Measurements from ENCODE around the gene CYB5RL.
"Not testable (repeated sequence)": the region's sequence is repeated elsewhere in the genome, so short reads cannot be mapped to it uniquely, and the experiment has no call there.

The CYB5RL gene

DNA sequence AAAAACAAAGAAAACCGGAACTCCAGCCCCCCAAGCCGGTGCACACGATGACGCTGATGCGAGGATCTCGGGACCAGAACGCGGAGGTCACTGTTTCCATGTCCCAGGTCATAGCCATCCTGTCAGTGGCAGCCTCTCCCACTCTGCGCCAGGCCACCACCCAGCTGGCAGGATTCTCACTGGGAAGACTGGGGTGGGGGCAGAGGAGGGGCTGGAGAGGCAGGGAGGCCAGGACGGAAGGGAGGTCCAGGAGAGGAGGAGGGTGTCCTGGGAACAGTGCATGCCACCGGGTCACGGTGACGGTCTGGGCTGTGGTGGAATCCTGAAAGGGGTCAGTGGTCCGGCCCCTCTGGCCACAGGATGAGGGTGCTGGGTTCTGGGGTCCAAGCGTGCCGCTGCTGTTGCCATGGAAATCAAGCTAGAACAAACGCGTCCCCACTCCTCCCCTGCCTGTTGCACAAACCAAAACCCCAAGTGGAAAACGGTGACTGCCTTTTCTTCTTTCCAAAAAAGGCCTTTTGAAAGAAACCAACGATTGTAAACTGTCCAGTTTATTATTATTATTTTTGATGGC is 26.2 kb upstream of the CYB5RL start:
- DNase-seq, result no peak

DNA sequence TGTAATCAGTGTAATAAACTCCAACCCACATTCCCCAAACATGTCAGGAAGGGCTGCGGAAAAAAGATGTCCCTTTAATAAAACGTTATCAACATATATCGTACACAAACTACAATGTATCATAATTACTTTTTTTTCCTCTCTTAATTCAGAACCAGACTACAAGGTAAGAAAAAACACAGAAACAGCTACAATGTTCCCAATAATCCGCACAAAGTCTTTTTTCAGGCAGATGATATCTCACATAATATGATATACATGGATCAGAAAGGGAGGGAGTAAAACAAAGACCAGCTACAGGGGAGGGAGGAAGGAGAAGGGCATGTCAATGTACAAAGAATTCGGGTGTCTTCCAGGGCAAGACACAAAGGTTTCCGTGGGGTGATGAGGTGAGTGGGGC is 25.5 kb upstream of the CYB5RL start:
- no peak for DNase-seq

DNA sequence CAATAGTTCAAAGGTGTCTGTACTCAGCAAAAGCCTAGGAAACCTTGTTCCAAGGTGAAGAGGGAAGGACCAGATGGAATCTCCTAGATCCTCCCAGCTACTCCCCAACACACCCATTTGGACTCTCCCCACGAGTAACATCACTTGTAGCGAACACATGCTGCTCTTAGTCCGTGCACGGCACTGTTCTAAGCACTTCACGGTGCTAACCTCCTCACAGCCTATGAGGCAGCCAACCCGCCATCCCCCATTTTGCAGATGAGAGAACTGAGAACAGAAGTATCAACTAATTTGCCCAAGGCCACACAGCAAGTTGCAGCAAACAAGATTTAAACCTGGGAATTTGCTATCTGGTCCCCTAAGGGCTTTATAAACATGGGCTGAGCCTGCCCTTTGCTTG is 24.4 kb upstream of the CYB5RL start:
- DNase-seq, result no peak

DNA sequence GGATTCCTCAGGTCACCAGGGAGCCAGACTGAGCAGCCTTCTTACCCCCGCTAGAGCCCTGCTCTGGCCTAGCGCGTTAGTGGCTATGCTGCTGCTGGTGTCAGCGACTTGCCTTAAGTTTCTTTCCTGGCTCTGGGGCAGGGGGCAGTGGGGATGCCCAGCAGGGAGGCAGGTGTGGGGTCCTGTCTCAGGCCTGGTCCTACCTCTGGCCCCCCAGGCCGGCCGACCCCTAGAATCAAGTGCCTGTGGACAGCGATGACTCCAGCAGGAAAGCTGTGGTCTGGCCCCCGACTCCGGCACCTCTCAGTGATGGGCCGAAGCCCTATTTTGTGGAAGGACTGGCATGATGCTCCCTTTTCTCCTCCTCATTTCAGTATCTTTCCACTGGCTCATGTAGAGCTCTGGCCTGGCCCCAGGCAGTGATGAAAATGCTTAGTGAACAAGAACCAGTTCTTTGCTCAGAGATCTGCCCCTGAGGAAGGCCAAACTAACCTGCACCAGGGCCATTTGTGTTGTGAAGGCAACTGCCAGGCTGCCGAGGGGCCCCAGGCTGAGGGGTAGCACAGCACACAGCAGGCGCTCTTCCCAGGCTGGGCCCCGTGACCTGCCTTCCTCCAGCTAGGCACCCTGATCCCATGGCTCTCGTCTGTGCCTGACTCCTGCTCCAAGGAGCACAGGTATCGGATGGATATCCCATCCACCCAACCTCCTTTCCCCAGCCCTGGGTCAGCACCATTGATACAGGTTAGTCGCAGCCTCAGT is 23.8 kb upstream of the CYB5RL start:
- no peak for DNase-seq

DNA sequence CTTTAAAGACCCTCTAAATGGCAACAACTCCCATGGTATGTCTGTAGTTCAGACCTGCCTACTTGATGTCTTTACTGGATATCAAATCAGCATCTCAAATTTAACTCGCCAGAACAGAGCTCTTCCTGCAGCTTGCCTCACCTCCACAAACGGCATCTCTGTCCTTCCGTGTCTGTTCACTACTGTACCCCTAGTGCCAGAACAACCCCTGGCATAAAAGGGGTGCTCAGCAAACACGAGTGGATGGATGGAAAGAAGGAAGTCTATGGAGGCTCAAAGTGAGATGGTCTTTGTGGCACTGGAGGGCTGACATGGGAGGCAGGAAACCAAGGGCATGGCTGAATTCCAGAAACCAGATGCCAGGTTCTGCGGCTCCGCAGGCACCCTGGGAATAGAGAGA is 22.9 kb upstream of the CYB5RL start:
- DNase-seq, result no peak

DNA sequence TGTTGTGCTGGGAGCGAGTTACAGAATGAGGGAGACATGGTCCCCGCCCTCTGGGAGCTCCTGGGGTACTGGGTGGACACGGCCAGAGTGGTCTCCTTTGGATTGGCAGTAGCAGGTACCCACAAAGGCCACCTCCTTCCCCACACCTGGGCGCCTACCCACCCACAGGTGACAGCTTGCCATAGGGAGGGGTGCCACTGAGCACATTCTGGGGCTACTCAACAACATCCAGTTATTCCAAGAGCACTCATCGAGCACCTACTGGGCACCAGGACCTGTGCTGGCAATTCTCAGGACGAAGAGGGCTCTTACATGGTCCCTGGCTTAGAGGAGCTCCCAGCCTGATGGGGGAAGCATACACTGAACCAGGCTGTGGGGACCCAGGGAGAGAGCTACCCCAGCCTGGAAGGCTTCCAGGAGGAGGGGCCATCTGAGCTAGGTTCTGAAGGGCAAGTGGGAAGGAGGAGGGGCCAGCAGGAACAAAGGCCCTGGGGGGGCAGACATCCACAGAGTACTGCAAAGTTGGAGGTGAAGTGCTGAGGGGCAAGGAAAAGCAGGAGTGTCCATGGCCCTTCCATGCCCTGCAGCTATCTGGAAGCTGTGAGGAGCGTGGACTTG is 22.1 kb upstream of the CYB5RL start:
- no peak for DNase-seq

DNA sequence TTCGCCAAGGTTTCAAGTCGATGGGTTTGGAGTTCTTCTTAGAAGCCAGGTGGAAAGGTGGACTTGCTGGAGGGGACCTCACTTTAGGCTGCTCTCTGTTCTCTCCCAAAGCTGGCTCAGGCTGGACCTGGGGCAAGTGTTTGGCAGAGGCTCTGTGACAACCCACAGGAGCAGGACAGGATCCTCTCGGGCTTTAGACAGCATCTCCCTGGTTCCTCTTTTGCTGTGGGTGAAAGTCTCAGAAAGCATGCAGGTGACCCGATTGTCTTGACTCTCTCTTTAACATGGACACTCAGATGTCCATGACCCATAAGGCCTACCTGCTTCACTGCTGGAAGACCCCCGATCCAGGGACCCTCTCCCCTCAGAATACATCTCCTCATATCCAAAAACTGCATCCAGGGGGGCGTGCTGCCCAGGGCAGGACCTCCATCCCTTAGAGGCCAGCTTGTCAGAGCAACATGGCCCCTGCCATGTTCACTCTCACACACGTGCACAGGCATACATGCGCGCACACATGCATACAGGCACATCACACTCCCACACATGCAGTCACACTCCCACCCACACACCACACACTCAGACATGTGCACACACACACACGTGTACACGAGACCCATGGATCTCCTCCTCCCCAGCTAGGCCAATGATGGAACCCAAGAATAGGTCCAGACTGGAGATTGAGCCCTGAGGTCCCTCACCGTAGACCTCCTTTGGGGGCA is 21.4 kb upstream of the CYB5RL start:
- DNase-seq, result no peak

DNA sequence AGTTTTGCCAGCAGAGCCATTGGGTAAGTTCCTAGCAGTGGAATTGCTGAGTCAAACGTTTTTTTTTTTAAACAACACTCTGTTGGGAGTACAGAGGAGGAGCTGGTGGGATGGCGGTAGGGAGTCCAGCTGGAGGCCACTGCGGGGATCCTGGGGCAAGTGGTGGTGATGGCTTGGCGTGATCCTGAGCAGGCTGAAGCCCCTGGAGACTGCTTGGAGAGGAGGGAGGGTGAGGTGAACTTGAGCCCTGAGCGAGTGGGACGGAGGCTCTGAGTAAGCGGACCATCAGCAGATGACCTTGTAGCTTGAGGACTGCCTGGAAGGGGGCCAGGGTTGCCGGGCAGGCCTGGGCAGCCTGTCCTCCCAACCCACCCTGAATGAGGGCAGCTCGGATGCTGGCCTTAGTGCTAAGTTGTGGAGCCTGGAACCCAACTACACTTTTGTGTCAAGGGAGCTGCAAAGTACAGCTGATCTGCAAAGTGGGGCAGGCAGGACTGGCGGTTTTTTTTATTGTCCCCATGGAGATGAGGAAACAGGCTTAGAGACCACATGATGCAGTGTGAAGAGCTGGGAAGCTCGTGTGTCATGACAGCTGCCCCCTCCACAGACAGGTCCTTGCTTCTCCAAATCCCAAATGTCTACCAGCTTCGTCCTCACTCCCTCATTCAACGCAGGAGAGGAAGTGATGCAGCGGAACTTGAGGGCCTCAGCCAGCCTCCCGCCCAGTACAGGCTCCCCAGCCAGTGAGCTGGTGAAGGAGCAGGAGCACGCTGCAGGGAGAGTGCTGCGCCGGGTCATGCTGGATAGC is 20.4 kb upstream of the CYB5RL start:
- no peak for DNase-seq

DNA sequence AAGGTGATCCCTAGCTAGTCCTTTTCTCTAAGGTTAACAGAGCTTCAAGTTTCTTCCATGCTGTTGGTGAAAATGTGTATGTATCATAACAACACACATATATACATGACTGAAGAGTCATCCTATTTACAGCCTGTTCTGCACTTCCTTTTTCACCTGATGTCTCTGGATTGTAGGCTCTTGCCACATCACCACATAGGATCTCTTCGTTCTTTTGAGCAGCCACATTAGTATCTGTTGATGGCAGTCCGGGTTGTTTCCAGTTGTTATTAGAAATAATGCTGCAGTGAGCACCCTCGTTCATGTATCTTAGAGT is 19.8 kb upstream of the CYB5RL start:
- DNase-seq, result no peak

DNA sequence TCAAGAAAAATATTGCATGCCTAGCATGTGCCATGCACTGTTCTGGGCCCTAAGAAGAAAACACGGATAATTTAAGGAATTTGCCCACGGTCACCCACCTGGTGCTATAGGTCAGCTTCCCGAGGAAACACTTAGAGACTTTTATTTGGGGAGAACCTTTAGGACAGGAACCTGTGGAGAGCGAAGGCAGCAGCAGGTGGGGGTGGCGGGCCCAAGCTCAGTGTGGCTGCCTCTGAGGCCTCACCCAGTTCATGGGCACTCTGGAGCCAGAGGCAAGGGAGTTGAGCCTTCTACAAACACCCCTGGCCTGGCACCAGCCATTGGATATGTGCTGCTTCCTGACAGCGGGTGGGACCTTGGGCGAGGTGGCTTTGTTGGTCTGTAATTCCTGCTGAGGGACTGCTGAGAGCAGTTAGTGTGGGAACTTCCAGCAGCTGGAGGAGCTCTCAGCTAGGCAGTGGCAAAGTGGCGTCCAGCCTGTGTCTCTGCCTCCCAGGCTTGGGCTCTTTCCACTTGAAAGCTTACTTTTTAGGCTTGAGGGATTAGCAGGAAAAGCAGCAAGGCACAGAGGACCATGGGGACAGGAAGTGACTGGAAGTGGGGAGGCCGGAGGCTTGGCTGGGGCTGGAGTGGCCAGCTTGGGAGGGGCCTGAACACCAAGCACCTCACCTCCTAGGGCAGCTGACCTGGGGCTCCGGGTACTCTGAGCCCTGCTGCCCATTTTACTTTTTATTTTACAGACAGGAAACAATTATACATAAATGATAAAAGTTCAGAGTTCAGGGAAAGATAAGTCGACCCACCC is 19.3 kb upstream of the CYB5RL start:
- DNase-seq, result no peak

DNA sequence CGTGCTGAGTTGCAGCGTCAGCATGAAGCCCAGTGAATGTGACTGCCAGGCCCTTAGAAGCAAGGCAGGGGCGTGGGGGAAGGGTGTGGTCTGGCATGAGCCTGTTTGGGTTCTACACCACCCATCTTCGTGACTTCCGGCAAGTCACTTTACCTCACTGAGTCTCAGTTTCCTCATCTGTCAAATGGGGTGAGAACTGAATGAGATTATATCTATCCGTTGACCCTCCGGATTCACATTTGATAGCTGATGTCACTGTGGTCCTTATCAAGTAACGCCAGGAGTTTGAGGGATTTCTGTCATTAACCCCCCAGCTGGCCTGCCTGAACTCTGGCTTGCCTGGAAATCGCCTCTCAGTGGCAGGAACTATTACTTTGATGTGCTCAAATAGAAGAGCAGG is 15.7 kb upstream of the CYB5RL start:
- no peak for DNase-seq

DNA sequence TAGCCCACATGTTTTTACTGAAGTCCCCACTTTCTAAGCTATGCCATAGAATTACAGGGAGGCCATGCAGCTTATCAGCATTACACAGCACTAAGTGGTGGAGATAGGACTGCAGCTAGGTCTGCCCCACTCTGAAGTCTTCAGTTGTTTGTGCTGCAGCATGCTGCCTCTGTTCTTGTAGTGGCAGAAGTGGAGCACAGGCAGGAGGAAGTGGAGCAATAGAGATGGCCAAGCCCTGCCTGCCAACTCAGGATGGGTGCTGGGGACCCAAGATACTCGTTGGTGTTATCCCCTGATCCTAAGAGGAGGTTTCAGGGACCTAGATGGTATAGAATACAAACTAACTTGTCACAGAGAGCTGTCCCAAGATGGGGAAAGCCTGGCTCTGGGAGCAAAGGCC is 13.0 kb upstream of the CYB5RL start:
- no peak for DNase-seq

DNA sequence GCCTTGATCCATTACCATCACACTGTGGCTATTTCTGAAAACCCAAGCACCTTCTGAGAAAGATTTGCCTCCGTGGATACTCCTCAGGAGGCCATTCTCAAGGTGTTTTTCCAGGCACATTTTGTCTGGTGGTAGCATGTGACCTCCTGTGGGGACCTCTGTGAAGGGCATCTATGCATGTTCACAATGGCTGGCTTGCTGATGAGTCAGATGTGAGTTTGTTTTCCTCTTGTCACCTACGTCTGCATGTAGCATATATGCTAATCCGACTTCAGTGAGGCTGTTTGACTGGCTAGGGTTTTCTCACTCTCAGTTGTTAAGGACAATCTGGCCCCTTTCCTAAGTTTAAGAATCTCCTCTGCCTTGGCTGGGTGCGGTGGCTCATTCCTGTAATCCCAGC is 8.1 kb upstream of the CYB5RL start:
- DNase-seq, result not testable (repeated sequence)

DNA sequence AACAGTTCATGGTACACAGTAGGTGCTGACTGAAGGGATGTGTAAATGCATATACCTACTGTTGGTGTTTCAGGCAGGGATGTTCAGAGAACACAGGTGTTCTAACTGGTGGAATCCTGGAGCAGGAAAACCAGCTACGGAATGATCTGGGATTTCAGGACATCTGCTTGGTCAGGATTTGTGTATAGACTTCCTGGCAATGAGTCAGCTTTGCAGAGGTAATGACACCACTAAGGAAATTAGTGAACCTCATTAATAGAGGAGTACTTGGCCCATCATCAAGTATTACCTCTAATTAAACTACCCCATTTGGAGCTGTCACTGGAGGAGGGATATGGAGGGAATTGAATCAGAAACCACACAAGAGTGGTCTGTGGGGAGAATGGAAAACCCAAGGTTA is 7.5 kb upstream of the CYB5RL start:
- DNase-seq, result no peak

DNA sequence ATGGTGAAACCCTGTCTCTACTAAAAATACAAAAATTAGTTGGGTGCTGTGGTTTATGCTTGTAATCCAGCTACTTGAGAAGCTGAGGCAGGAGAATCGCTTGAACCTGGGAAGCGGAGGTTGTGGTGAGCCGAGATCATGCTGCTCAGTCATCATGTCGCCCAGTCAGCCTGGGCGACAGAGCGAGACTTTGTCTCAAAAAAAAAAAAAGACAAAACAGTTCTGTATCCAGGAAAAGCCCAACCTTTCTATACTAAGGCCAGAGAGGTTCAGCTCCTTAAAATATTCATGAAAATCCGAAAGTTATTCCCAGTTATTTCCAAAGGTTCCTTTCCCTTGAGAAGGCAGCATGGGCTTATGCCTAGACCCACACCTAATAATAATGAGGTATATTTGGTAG is 4.4 kb upstream of the CYB5RL start:
- no peak for DNase-seq

DNA sequence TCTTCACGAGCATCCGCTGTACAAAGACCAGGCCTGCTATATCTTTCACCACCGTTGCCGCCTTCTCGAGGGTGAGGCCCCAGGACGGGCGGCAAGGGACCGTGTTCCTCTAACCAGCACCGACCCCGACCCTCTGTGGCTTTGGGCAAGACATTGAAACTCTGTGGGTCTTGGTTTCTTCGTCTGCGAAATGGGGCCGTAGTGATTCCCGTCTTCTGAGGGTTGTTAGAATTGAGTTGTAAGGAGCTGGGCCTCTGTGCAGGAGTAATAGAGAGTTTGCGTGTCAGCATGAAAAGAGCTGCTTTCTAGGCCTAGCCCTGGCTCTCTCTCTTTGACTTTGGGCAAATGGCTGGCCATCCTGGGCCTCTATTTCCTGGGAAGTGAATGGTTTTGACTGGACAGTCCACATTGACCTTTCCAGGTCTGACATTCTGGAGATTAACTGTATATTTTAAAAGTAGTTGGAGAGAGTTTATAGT is 728 bp upstream of the CYB5RL start:
- no peak for DNase-seq

DNA sequence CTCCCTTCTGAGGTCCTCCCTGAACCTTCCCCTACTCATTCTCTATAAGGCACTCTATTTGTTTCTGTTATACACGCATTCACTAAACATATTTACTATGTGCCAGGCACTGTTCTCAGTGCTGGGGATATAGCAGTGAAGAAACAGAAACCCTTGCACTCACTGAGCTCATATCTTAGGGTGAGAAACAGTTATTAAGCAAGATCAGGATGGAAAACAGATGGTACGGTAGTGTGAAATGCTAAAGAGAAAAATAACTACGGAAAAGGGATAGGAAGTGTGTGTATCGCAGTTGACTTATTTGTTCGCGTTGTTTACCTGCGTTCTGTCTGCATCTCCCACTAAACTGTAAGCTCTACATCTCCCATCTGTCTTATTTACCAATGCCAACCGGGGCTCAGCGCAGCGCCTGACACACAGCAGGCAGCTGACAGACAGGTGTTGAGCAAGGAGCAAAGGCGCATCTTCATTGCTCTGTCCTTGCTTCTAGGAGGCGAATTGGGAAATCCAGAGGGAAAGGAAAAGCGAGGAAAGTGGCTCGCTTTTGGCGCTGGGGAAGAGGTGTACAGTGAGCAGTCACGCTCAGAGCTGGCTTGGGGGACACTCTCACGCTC is 572 bp downstream of the CYB5RL start:
- DNase-seq, result no peak

DNA sequence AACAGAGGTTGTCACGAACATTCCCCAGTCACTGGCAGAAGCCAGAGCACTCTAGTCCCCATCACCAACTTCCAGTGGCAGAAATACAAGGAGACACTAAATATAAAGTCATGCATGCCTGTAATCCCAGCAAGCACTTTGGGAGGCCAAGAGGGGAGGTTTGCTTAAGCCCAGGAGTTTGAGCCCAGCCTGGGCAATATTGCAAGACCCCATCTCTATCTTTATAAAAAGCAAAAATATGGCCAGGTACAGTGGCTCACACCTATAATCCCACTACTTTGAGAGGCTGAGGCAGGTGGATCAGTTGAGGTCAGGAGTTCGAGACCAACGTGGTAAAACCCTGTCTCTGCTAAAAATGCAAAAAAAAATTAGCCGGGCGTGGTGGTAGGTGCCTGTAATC is 6.4 kb downstream of the CYB5RL start:
- no peak for DNase-seq

DNA sequence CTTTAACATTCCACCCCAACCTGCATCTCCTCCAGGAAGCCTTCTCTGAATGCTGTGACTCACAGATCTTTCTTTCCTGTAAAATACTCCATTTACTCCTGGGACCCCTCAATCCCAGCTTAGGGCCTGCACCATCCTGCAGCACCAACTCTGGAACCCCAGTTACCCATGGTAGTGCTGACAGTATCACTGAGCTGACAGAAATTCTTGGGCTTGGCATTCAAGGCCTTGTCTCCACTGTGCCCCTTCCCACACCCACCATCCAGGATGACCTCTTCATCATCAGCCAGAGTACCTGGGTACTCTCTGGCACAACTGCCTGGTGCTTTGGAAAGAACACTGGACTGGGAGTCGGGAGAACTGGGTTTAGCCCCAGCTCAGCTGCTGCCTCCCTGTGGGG is 8.3 kb downstream of the CYB5RL start:
- no peak for DNase-seq

DNA sequence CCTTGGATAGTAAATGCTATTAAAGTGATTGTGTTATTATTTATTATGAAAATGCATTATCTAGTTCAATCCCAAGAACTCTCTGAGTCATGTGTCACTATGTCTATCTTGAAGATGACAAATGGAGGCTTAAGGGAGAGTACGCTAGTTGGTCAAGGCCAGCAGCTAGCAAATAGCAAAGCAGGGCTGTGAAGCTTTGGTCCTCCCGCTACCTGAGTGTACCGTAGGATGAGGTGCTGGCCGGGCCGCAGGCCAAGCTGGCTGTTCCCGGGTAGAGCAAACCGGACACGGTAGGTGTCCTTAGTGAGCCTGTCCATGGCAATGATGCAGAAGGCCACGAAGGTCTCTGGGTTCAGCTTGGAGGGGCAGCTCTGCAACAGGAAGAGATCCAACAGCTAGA is 9.3 kb downstream of the CYB5RL start:
- no peak for DNase-seq

DNA sequence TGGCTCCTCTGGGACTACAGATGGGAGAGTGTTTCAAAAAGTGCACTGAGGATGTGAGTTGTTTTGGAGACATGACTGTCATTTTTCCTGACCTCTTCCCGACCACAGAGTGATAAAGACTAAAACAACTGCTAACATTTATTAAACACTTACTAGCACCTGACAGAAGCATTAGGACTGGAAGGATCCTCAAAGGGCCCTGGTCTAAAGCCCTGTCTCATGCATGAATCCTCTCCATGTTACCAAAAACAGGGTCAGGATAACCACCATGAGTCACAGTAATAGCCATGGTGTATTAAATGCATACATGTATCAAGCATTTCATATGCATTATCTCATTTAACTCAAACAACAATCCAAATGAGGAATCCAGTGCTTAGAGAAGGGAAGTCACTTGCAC is 11.5 kb downstream of the CYB5RL start:
- no peak for DNase-seq

DNA sequence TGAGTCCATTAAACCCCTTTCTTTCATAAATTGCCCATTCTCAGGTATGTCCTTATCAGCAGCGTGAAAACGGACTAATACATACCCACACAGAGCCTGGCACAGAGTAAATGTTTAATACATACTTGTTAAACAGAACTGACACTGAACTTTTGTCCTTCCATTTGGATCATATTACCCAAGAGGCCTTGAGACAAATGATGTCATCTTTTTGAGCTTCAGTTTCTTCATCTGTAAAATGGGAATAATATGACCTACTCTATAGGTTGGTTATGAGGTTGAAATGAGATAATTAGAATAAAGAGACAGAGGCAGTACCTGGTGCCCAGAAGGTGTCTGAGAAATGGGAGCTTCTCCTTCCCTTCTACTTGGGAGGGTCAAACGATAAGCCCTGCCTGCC is 13.8 kb downstream of the CYB5RL start:
- DNase-seq, result no peak

All from activated CD8-positive, alpha-beta memory T cell treated with anti-CD3 and anti-CD28 coated beads, Interleukin-2, amount 50 U/mL, for 4 hours (primary cell).